ENCODE measurements around the gene CAMSAP1. TPM values are rescaled to one million over a fixed set of nuclear protein-coding genes. Genes with fewer than 3 reads are reported as not detected.
A peak's percentile ranks its signal among the peaks of the same experiment; 100 is the strongest.

Gene CAMSAP1
- polyA plus RNA-seq, 1 donor from 2014 or later = 2.7 TPM

DNA sequence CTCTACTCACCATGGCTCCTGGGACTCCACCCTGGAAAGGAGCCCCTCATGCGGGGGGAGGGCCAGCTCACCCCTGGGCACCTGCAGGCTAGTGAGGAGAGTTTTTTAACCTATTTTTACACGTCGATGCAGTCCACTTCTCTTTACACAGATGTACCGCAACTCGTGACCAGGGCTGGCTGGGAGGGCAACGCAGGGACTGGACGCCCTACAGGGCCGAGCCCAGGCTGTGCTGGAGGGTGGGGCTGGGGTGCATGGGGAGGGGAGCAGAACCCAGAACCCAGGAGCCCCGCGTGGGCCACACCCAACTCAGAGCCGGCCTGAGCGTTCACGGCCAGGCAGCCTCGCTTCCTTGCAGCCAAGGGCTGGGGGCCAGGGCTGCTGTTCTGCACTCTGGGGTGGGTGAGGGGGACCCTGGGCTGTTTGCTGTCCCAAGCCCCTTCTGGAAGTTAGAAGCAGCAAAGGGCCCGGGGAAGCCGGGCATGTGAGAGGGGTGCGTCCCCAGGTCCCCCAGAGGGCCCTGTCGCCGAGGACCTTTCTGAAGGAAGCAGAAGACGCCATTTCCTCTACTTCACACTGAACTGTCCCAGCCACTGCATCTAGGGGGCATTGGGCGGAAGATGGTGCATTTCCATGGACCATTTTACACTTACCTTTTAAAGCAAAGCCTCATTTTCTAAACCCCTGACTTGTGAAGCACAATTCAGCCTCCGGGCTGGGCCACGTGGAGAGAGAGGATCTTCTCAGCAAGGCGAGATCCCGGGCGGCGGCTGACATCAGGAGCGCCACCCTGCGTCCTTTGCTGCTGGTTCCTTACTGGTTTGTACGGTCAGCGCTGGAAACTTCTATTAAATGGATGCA is 114.8 kb downstream of the CAMSAP1 start:
- Mint-ChIP-seq H3K36me3 (no peaks in the 10 kb centered on the region), H3K4me3 (no peak overlapping the region), H3K27me3 (peaks cover 3% of the 10 kb centered on the region), H3K4me1 (no peaks in the 10 kb centered on the region), H3K27ac (peak overlapping the region in 1 of 3 donors; percentile 63), H3K9me3 (no peaks in the 10 kb centered on the region)

DNA sequence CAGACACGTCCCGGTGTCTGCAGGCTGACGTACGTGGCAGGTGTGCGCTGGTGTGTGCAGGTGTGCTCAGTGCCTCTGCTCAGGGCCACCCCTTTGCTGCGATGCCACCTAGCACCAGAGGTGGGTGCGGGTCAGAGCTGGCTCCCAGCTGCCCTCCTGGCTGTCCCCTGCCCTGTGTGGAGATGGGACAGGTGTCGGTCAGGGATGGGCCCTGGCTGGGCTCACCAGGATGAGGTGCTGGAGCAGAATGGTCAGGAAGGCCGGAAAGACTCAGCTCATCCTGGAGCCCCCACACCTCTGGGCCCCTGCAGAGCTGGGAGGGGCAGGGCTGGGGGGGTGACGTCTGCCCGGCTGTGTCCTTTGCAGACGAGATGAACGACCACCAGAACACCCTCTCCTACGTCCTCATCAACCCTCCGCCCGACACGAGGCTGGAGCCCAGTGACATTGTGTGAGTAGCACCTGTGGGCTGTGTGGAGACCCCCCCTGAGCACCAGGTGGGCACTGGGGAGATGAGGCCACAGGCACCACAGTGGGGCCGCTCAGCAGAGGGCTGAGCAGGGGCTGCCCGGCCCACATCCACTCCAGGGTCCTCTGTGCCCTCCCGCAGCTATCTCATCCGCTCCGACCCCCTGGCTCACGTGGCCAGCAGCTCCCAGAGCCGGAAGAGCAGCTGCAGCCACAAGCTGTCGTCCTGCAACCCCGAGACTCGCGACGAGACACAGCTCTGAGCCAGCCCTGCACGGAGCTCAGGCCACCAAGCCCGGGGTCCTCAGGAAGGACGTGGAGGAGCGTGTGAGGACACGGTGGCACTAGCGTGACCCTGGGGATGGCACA is 115.7 kb downstream of the CAMSAP1 start:
- Mint-ChIP-seq H3K27ac (no peak overlapping the region), H3K36me3 (no peaks in the 10 kb centered on the region), H3K9me3 (no peaks in the 10 kb centered on the region), H3K27me3 (peaks cover 2% of the 10 kb centered on the region), H3K4me3 (no peak overlapping the region), H3K4me1 (no peaks in the 10 kb centered on the region)

DNA sequence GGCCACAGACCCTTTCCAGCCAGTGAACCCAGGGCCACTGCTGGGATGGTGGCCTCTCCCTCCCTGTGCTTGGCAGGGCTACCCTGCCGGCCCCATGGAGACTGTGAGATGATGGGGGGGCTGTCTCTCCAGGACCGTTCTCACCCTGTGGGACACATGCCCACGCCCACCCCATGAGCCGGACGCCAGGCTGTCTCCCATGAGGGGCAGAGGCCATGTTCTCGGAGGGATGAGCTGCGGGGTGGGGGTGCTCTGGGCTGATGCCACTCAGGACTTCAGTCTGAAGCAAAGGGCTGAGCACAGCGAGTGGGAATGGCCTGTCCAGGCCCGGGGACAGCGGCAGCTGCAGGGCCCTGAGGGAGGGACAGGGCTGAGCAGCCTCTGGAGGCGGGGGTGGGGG is 116.5 kb downstream of the CAMSAP1 start:
- H3K9me3 Mint-ChIP-seq = no peaks in the 10 kb centered on the region
- H3K4me1 Mint-ChIP-seq = no peaks in the 10 kb centered on the region
- H3K36me3 Mint-ChIP-seq = no peaks in the 10 kb centered on the region
- H3K4me3 Mint-ChIP-seq = no peak overlapping the region
- no peak overlapping the region for H3K27ac Mint-ChIP-seq
- H3K27me3 Mint-ChIP-seq = no peaks in the 10 kb centered on the region

DNA sequence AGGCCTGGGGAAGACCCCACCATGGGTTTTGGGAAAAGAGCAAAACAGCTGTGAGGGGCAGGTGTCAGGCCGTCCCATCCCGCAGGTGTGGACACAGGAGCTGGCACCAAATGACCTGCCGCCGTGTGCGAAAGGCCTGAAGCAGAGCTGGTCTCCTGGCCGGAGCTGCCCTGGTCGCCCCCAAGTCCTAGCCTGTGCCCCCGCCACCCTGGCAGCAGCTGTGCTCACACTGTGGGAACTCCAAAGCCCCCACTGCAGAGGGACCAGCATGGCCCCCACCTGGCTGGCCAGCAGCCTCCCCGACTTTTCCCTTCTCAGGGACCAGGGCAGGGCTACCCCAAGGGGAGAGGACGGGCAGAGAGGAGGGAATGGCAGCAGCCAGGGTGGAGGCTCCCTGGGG is 117.0 kb downstream of the CAMSAP1 start:
- no peaks in the 10 kb centered on the region for H3K9me3 Mint-ChIP-seq
- no peak overlapping the region for H3K4me3 Mint-ChIP-seq
- no peaks in the 10 kb centered on the region for H3K27me3 Mint-ChIP-seq
- no peak overlapping the region for H3K27ac Mint-ChIP-seq
- H3K36me3 Mint-ChIP-seq = no peaks in the 10 kb centered on the region
- H3K4me1 Mint-ChIP-seq = no peaks in the 10 kb centered on the region

DNA sequence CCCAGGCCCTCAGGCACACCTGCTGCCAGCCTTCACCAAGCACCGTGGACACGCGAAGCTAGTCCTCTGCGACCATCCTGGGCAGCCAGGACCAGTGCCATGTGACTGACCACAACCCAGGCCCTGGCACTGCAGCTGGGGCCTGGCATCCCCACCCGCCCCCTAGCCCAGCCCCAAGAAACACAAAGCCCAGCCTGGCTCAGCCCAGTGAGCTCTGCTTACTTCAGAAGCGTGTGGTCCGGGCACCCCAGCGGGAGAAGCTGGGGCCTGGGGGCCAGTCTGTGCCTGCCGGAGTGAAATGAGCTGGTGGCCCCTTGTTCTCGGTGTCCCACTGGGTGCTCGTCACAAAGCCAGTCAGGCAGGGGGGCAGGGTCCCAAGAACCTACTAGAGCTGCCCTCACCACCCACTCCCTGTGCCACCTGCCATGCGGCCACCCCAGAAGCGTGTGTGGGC is 117.5 kb downstream of the CAMSAP1 start:
- no peaks in the 10 kb centered on the region for H3K4me1 Mint-ChIP-seq
- H3K27me3 Mint-ChIP-seq = no peaks in the 10 kb centered on the region
- H3K9me3 Mint-ChIP-seq = no peaks in the 10 kb centered on the region
- no peaks in the 10 kb centered on the region for H3K36me3 Mint-ChIP-seq
- no peak overlapping the region for H3K4me3 Mint-ChIP-seq
- no peak overlapping the region for H3K27ac Mint-ChIP-seq

DNA sequence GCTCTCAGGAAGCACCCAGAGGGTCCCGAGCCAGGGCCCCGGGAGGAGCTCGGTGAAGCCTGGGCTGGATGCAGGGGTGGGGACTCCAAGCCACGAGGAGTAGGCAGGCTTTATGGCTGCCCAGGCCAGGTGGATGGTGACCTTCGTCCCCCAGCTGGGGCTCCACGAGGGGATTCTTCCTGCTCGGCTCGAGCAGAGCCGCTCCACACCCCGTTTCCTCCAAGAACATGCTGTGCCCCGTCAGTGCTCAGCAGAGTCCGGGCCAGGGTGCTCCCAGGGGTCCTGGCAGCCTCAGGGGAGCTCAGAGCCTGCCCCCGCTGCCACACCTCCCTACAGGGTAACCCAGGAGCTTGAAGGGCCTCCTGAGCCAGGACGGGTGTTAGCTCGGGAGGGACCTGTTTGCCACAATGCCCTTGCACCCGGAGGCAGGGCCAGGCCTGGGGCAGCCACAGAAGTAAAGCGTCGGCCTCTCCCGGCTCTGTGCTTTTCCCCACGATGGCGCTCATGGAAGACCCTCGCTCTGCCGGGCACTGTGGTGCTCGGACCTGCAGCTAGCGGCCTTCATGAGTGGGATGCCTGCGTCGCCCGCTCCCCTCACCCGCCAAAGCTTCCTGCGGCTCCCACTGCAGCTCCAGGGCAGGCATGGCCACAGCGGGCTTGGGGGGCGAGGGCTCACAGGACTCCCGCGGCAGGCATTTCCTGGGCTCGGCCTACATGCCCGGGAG is 118.6 kb downstream of the CAMSAP1 start:
- H3K4me3 Mint-ChIP-seq = no peak overlapping the region
- no peaks in the 10 kb centered on the region for H3K4me1 Mint-ChIP-seq
- no peak overlapping the region for H3K27ac Mint-ChIP-seq
- no peaks in the 10 kb centered on the region for H3K9me3 Mint-ChIP-seq
- no peaks in the 10 kb centered on the region for H3K27me3 Mint-ChIP-seq
- H3K36me3 Mint-ChIP-seq = no peaks in the 10 kb centered on the region

DNA sequence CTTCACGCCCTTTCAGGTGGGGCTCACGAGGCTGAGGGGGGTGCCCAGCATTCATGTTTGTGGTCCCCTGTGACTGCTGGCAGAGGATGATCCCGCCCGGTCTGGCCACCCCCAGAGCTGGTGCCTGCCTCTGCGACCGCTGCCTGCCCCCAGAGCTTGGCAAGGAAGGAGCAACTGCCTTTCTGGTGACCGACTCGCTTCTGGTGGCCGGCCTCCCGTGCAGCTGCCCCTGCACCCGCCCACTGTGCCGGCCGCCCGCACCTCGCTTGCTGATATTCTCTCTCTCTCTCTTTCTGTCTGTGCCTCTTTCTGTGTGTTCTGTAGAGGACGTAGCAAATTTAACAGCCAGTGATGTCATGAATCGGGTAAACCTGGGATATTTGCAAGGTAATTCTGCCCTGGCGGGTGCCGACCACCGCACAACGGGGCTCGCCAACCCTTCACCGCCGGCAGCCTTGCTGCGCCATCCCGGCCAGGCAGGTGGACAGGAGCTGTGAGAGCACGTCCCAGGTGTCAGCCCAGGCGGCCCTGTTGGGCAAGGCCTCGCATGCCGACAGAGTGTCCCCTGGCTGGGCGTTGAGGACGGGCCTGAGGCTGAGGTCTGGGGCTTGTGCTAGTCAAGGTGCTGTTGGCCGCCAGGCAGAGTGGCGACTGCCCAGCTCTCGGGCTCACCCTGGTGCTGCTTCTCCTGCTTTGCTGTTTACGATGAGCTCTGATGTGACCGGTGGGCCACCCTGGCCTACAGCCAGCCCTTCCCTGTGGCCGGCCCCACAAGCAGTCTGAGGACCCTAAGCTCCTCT is 119.4 kb downstream of the CAMSAP1 start:
- H3K9me3 Mint-ChIP-seq = no peaks in the 10 kb centered on the region
- H3K27me3 Mint-ChIP-seq = no peaks in the 10 kb centered on the region
- no peak overlapping the region for H3K27ac Mint-ChIP-seq
- no peaks in the 10 kb centered on the region for H3K36me3 Mint-ChIP-seq
- H3K4me3 Mint-ChIP-seq = no peak overlapping the region
- no peaks in the 10 kb centered on the region for H3K4me1 Mint-ChIP-seq

DNA sequence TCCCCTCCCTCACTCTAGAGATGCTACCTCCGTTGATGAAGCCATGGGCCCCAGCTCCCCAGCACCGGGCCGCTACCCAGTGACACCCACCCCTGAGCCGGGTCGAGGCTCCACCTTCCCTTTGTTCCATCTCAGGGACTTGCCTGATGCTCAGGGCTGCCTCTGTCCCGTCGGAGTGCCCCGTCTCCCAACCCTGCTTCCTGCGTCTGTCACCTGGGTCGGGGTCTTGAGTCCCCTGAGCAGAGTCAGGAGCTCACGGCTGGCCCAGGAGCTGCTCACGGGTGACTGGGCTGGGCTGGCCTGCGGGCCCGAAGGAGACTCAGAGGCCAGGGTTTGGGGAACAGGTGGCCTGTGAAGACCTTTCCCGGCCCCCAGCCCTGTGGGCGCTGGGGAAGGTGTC is 120.0 kb downstream of the CAMSAP1 start:
- no peaks in the 10 kb centered on the region for H3K4me1 Mint-ChIP-seq
- no peaks in the 10 kb centered on the region for H3K27me3 Mint-ChIP-seq
- H3K27ac Mint-ChIP-seq = no peak overlapping the region
- H3K36me3 Mint-ChIP-seq = no peaks in the 10 kb centered on the region
- H3K4me3 Mint-ChIP-seq = no peak overlapping the region
- H3K9me3 Mint-ChIP-seq = no peaks in the 10 kb centered on the region

DNA sequence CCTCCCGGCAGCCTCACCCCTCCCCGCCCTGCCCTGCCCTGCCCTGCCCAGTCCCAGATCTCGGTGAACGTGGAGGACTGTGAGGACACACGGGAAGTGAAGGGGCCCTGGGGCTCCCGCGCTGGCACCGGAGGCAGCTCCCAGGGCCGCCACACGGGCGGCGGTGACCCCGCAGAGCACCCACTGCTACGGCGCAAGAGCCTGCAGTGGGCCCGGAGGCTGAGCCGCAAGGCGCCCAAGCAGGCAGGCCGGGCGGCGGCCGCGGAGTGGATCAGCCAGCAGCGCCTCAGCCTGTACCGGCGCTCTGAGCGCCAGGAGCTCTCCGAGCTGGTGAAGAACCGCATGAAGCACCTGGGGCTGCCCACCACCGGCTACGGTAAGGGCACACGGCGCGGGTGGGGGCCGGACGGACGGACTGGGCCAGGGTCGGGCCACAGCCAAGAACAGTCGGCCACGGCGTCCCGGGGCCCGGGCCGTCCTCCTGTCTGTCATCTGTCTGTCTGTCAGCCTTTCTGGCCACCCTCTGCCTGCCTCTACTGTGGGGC is 121.1 kb downstream of the CAMSAP1 start:
- no peaks in the 10 kb centered on the region for H3K27me3 Mint-ChIP-seq
- no peaks in the 10 kb centered on the region for H3K4me1 Mint-ChIP-seq
- H3K27ac Mint-ChIP-seq = no peak overlapping the region
- no peak overlapping the region for H3K4me3 Mint-ChIP-seq
- H3K9me3 Mint-ChIP-seq = no peaks in the 10 kb centered on the region
- H3K36me3 Mint-ChIP-seq = no peaks in the 10 kb centered on the region

DNA sequence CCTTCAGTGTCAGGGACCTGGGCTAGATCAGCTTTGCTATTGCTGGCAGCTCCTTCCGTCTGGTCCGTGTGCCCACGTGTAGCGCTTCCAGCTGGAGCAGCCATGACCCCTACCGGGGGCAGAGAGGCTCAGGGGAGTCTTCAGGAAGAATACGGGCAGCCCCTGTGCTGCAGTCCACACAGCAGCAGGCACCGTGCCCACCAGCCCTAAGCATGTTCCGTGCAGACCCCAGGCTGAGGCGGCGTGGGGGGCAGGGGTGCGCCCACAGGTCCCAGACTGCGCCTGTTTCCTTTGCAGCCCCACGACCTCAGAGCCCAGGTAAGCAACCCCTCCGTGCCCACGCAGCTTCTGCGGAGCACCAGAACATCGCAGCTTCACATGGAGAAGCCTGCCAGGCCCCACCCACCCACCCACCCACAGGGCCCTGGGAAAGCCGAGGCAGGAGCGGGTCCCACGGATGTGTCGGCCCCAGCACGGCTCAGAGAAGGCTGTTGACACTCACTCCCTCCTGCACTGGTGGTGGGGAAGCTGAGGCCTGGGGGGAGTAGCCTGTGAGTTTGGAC is 122.3 kb downstream of the CAMSAP1 start:
- Mint-ChIP-seq H3K27me3 (no peaks in the 10 kb centered on the region), H3K9me3 (no peaks in the 10 kb centered on the region), H3K27ac (no peak overlapping the region), H3K4me1 (no peaks in the 10 kb centered on the region), H3K4me3 (no peak overlapping the region), H3K36me3 (no peaks in the 10 kb centered on the region)

DNA sequence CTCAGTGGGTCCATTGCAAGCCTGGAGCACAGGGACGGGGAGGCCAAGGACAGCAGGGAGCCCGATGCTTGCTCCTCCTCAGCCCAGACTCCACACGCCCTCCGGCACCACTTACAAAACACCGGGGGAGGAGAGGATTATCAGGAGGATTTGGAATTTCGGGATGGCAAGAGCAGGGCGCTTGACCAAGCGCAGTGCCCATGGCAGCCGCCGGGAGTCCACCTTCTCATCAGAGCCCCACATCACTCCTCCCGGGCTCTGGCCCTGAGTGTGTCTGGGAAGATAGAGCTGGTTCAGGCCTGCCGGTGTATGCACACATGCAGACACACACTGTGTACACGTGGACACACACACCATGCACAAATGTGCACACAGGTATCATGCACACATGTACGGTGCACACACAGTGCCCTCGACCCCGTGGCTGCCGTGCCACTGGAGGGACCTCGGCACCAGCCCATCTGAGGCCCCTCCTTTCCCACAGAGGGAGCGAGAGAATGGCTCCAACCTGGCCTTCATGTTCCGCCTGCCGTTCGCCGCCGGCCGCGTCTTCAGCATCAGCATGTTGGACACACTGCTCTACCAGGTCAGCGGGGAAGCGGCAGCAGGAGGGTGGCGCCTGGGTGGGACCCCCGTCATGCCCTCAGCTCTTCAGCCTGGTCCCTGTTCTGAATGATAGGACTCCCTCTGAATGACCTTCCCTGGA is 123.7 kb downstream of the CAMSAP1 start:
- Mint-ChIP-seq H3K36me3 (no peaks in the 10 kb centered on the region), H3K4me3 (no peak overlapping the region), H3K4me1 (no peaks in the 10 kb centered on the region), H3K27ac (no peak overlapping the region), H3K9me3 (no peaks in the 10 kb centered on the region), H3K27me3 (no peaks in the 10 kb centered on the region)

DNA sequence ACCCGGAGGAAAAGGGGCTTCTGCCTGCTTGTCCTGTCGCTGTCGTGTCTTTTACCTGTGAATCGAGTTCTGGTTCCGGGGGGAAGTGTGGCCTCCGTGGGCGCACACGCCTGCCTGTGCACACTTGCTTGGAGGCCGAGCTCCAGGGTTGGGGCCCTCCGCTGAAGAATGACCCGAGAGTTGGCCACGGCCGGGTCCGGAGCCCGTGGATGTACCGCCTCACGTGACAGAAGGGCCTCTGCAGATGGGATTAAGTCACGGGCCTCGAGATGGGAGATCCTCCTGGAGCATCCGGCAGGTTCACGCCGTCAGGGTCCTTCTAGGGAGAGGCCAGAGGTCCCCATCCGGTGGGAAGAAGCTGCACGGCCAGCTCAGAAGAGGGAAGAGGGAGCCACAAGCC is 124.4 kb downstream of the CAMSAP1 start:
- Mint-ChIP-seq H3K4me3 (no peak overlapping the region), H3K9me3 (no peaks in the 10 kb centered on the region), H3K36me3 (no peaks in the 10 kb centered on the region), H3K4me1 (no peaks in the 10 kb centered on the region), H3K27ac (no peak overlapping the region), H3K27me3 (no peaks in the 10 kb centered on the region)

DNA sequence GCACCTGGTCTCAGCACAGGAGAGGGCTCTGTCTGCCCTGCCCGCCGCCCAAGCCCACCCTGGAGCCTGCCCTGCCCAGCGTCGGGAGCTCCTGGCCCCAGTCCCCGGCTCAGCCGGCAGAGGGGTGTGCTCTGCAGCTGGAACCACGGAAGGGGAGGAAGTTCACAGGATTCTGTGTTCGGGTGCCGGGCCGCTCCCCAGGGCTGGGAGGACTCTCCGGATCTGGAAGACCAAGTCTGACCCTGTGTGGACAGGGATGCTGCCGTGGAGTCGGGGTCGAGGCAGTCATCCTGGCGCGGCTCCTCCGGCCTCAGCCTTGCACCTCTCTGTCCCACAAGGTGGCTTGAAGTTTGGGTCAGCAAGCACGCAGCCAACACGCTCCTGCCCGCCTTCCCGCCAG is 126.7 kb downstream of the CAMSAP1 start:
- H3K27me3 Mint-ChIP-seq = no peaks in the 10 kb centered on the region
- H3K4me1 Mint-ChIP-seq = no peaks in the 10 kb centered on the region
- H3K4me3 Mint-ChIP-seq = no peak overlapping the region
- no peak overlapping the region for H3K27ac Mint-ChIP-seq
- no peaks in the 10 kb centered on the region for H3K36me3 Mint-ChIP-seq
- H3K9me3 Mint-ChIP-seq = no peaks in the 10 kb centered on the region

DNA sequence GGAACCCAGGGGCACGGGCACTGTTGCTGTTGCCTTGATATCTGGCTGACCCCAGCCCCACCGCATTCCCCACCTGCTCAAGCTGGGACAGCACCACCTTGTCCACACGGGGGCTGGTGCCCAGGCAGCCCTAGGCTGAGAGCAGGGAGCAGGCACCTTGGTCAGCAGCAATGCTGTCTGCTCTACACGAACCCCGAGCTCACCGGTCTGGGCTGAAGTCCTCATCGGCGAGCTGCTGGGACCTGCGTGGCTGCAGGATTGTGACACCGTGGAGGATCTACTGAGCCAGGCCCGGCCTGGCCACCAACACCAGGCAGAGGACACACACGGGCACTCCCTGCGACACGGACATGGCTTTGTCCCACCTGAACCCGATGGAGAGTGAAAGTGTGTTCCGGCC is 127.3 kb downstream of the CAMSAP1 start:
- H3K9me3 Mint-ChIP-seq = no peaks in the 10 kb centered on the region
- H3K4me1 Mint-ChIP-seq = no peaks in the 10 kb centered on the region
- H3K27me3 Mint-ChIP-seq = no peaks in the 10 kb centered on the region
- H3K36me3 Mint-ChIP-seq = no peaks in the 10 kb centered on the region
- no peak overlapping the region for H3K27ac Mint-ChIP-seq
- H3K4me3 Mint-ChIP-seq = no peak overlapping the region
